Lower leg skin (tissue), 4 donors: ENCODE results near the gene HOMER1. TPM values are rescaled to one million over a fixed set of nuclear protein-coding genes. Genes with fewer than 3 reads are reported as not detected.

Experiments used
- DNase-seq, 2 donors: peaks; one replicate each; pipeline ENCODE4 v3.0.0-alpha.2; 2019; ENCODE audit warnings: low spot score in 2 of 2
- H3K4me3 ChIP-seq: fragments of 200-600 bp; sonication (generic); 2 replicates; pipeline ENCODE4 v1.5.1; 2017; ENCODE audit warnings: mild to moderate bottlenecking, low read depth; ENCODE audit not compliant: poor library complexity, severe bottlenecking
- POLR2A ChIP-seq, 2 donors: fragments of 450-650 bp; IDR thresholded peaks; one replicate each; pipeline ENCODE4 v1.6.1; 2016 to 2017; ENCODE audit warnings: antibody characterized with exemption in 2 of 2, mild to moderate bottlenecking in 1 of 2, moderate library complexity in 1 of 2
- WGBS, 2 donors: methylation state at CpG; one replicate each; pipeline ENCODE4 v1.1.5; 2018; 5-methylcytosine and 5-hydroxymethylcytosine counted together
- intact Hi-C: fragments of 100-400 bp; cut with DNase I; formaldehyde crosslinking; loops from one replicate; pipeline ENCODE4 v1.15.0; 2023; ENCODE audit warnings: low total_unique reads
- total RNA-seq, 4 donors: library from RNA; depleted of rRNA; stranded (reverse); fragments of >200 nt; gene quantifications; one replicate each; pipeline ENCODE4 v1.1.0, GENCODE V29; 2016
- TF ChIP-seq, protein P1 (sequence below), 3 donors: fragments of 450-650 bp; IDR thresholded peaks; one replicate each; pipeline ENCODE4 v1.5.1; 2016; ENCODE audit warnings: antibody characterized with exemption in 3 of 3, mild to moderate bottlenecking in 3 of 3, moderate library complexity in 2 of 3

The HOMER1 gene
- total RNA-seq, 4 donors from 2014 or later = 5.9 to 12.4 (median 8.8) TPM

DNA sequence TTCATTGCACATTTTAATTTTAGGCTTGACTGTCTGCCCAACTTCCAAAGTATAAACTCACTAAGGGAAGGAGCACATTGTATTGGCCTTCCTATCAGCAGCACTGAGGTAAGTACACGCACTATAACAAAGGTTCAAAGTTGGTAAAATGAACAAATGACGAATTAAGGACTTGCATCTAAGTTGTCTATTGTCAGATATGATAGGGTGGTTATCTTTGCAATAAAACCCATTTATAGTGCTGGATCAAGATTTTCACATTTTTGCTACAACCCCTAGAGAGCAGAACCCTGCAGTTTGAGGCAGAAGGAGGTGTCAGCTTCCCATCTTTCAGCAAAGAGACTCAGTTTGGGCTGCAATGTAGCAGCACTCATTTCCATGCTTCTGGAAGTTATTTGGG is 5.1 kb downstream of the HOMER1 start:
- DNase-seq = no peak
- TF ChIP-seq POLR2A (IDR thresholded peaks at IDR 0.05) = no peak
- TF ChIP-seq, protein P1, sequence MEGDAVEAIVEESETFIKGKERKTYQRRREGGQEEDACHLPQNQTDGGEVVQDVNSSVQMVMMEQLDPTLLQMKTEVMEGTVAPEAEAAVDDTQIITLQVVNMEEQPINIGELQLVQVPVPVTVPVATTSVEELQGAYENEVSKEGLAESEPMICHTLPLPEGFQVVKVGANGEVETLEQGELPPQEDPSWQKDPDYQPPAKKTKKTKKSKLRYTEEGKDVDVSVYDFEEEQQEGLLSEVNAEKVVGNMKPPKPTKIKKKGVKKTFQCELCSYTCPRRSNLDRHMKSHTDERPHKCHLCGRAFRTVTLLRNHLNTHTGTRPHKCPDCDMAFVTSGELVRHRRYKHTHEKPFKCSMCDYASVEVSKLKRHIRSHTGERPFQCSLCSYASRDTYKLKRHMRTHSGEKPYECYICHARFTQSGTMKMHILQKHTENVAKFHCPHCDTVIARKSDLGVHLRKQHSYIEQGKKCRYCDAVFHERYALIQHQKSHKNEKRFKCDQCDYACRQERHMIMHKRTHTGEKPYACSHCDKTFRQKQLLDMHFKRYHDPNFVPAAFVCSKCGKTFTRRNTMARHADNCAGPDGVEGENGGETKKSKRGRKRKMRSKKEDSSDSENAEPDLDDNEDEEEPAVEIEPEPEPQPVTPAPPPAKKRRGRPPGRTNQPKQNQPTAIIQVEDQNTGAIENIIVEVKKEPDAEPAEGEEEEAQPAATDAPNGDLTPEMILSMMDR (IDR thresholded peaks at IDR 0.05) = no peak
- 93 to 94% methylated on average over 2 of the region's 2 CpGs for WGBS, 2 donors
- no peak overlapping the region for H3K4me3 ChIP-seq
- intact Hi-C loops = no loop called here

DNA sequence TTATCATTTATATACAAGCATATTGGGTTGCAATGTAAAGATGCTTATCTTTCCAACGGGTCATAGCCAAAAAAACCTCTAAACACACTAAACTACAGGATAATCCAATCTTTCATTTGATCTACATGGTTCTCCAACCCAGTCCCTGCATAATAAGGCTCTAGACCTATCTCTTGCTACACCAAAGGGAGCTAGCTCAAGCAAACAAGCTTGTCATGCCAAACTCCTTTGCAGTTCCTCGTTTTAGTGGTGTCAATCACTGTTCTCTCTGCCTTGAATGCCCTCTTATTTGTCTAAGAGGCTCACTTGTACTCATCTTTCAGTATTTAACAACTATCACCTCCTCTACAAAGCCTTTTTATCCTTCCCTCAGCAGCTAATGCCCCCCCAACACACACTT is 5.6 kb downstream of the HOMER1 start:
- TF ChIP-seq, protein P1 (IDR thresholded peaks at IDR 0.05) = no peak
- no peak for TF ChIP-seq POLR2A (IDR thresholded peaks at IDR 0.05)
- 36 to 47% methylated on average over 2 of the region's 2 CpGs for WGBS, 2 donors

DNA sequence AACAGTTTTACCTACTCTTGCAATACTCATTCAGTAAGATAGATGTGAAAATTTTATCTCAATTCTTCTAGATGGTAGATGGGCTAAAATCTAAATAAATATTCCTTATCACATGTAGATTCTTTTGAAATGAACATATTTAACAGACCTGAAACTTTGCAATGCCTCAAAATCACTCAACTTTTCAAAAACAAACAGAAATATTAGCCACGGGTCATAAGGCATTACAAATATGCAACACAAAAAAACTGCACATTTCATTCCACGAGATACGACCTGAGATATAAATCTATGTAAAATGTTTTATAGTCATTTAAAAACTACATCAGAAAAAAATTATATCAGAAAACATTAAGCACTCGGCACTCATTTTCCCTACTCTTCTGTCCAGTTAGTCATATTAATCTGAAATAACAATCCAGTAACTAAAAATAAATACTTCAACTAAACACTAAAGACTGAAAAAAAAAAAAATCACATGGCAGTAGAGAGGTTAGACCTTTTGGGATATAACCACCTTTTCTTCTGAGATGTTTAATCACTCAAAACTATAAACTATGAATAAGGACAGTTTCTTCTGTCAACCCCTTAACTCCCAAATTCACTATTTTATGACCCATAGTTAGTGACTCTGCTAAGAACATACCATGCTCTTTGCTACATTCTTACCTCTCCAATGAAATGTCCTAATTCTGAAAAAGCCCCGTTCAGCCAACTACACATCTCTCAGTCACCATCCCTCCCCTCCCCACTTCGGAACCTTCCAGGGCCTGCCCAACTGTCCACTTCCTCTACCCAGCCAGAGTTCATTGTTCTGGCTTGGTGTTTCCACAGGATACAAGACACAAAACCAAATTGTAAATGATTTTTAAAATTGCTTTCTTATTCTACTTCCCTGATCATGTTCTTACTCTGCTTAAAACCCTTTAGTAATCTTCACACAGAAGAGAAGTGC is 6.4 kb downstream of the HOMER1 start:
- no peak for TF ChIP-seq POLR2A (IDR thresholded peaks at IDR 0.05)
- TF ChIP-seq, protein P1 (IDR thresholded peaks at IDR 0.05) = no peak
- no peak overlapping the region for H3K4me3 ChIP-seq
- intact Hi-C loops = no loop called here

More for the DNA sequence above, 5.6 kb downstream of the HOMER1 start:
- H3K4me3 ChIP-seq = no peak overlapping the region
- DNase-seq = no peak
- intact Hi-C loops = no loop called here

DNA sequence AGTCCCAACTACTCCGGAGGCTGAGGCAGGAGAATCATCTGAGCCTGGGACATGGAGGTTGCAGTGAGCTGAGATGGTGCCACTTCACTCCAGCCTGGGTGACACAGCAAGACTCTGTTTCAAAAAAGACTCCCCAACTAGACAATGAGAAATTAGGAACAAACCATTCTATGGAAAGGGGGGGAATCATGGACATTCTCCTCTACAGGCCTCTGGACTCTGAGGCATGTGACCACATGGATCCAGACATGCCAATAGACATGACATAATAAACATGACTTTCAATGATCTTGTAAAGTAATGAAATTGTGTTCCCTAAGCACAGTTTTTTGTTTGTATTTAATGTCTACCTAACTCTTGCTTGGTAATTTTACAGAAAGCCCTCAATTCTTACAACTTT is 8.8 kb downstream of the HOMER1 start:
- intact Hi-C loops = no loop called here
- no peak for DNase-seq
- TF ChIP-seq POLR2A (IDR thresholded peaks at IDR 0.05) = no peak
- TF ChIP-seq, protein P1 (IDR thresholded peaks at IDR 0.05) = no peak
- H3K4me3 ChIP-seq = no peak overlapping the region
- WGBS, 2 donors = 95 to 100% methylated on average over 1 of the region's 1 CpG

More for the DNA sequence above, 6.4 kb downstream of the HOMER1 start:
- DNase-seq = no peak
- WGBS, 2 donors = 73 to 82% methylated on average over 6 of the region's 6 CpGs

DNA sequence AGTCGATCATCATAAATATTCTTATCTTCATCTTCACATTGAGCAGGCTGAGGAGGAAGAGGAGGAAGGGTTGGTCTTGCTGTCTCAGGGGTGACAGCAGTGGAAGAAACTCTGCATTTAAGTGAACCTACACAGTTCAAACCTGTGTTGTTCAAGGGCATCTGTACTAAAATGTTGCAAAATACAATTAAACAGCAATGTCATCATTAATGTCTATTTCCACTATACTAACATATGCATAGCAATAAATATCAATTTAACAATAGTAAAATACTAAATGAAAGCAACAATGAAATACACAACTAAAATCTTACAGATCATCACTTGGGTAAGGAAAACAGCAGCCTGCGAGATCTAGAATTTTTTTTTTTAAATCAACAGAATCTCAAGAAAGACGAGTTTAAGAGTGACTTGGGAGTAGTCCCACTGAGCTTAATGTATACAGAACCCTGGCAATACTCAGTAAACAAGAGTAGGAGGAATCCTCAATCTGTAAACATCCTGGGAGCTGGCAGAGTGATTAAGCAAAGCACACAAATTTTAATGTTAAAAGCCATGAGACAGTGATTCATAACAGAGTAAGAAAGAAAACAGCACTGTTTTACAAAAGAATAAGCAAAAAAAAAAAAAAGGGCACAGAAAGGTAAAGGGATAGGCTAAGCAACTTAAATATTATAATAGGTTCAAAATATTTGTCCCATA is 10.0 kb downstream of the HOMER1 start:
- H3K4me3 ChIP-seq = no peak overlapping the region
- DNase-seq = no peak
- intact Hi-C loops = no loop called here
- TF ChIP-seq POLR2A (IDR thresholded peaks at IDR 0.05) = no peak
- TF ChIP-seq, protein P1 (IDR thresholded peaks at IDR 0.05) = no peak
- WGBS, 2 donors = 74 to 80% methylated on average over 3 of the region's 3 CpGs
